Panc1 (cell line): ENCODE measurements around the gene SESN2. TPM values are rescaled to one million over a fixed set of nuclear protein-coding genes. Genes with fewer than 3 reads are reported as not detected.

Experiments
- ATAC-seq: fragments of 200-7000 bp; cut with Tn5 transposase; 2 replicates; pipeline ENCODE4 v1.9.1; 2020; ENCODE audit warnings: mild to moderate bottlenecking, moderate library complexity
- BruUV-seq: library from RNA; stranded (reverse); fragments of 400-500 nt; replicated peaks from 2 replicates; lab custom pipeline; 2021; lab: Mats Ljungman, UMichigan
- CTCF ChIA-PET: fragments of 300-600 bp; sonication (Branson Sonifier 250); formaldehyde crosslinking; loops from one replicate; lab custom pipeline; 2022; ENCODE audit warnings: antibody characterized with exemption; lab: Charles Lee
- POLR2A ChIA-PET: fragments of 300-600 bp; sonication (Branson Sonifier 250); formaldehyde crosslinking; loops from one replicate; lab custom pipeline; 2022; ENCODE audit warnings: antibody characterized with exemption; lab: Charles Lee
- DNase-seq: peaks from one replicate; pipeline ENCODE4 v3.0.0-alpha.2; 2010; ENCODE audit warnings: low read depth, low spot score
- H3K27ac ChIP-seq: 2 replicates; pipeline ENCODE4 v1.5.1; 2011; ENCODE audit warnings: mild to moderate bottlenecking, low read length, inconsistent platforms
- H3K27me3 ChIP-seq: fragments of 200-500 bp; sonication (Bioruptor generic); 2 replicates; pipeline ENCODE4 v1.6.0; 2014; ENCODE audit warnings: low read length, inconsistent platforms; ENCODE audit not compliant: control insufficient read depth, insufficient read depth
- H3K36me3 ChIP-seq: fragments of 200-500 bp; sonication (Bioruptor generic); 2 replicates; pipeline ENCODE4 v1.5.1; 2014; ENCODE audit warnings: inconsistent platforms, mild to moderate bottlenecking, low read length, moderate library complexity; ENCODE audit not compliant: control insufficient read depth, insufficient read depth
- H3K4me1 ChIP-seq: 2 replicates; pipeline ENCODE4 v1.5.1; 2011; ENCODE audit warnings: inconsistent platforms, mild to moderate bottlenecking, low read length, moderate library complexity; ENCODE audit not compliant: control insufficient read depth, insufficient read depth
- H3K4me3 ChIP-seq, 2 experiments: 2 replicates each; pipeline ENCODE4 v1.5.1; 2011 to 2012; ENCODE audit warnings: low read depth in 2 of 2, low read length in 2 of 2, mild to moderate bottlenecking in 2 of 2, inconsistent platforms in 1 of 2, moderate library complexity in 1 of 2
- H3K9me3 ChIP-seq: fragments of 200-500 bp; sonication (Bioruptor generic); 2 replicates; pipeline ENCODE4 v1.5.1; 2014; ENCODE audit warnings: low read depth, mild to moderate bottlenecking, inconsistent platforms, low read length, moderate library complexity; ENCODE audit not compliant: control insufficient read depth, insufficient read depth
- POLR2AphosphoS5 ChIP-seq: IDR thresholded peaks from 2 replicates; pipeline ENCODE4 v1.6.1; 2012; ENCODE audit warnings: mild to moderate bottlenecking, low read depth, low read length, moderate library complexity
- SIN3A ChIP-seq: IDR thresholded peaks from 2 replicates; pipeline ENCODE4 v1.6.1; 2012; ENCODE audit warnings: low read depth, mild to moderate bottlenecking, low read length, moderate library complexity, borderline replicate concordance; ENCODE audit not compliant: insufficient read depth
- TCF7L2 ChIP-seq: IDR thresholded peaks from 2 replicates; pipeline ENCODE4 v1.6.1; 2011; ENCODE audit warnings: mild to moderate bottlenecking, low read depth, low read length, inconsistent platforms
- in situ Hi-C: cut with HindIII; loops from 2 replicates; pipeline ENCODE4 v1.10.0; 2016; ENCODE audit warnings: low sequenced_read_pairs, low pct_unique_long_range_greater_than_20kb
- intact Hi-C: fragments of 100-400 bp; cut with micrococcal nuclease; formaldehyde crosslinking; loops from one replicate; pipeline ENCODE4 v1.10.0; 2022; ENCODE audit not compliant: unreplicated experiment
- total RNA-seq: library from RNA; stranded (reverse); gene quantifications from one replicate; pipeline ENCODE4 v1.2.1, GENCODE V29; 2021; ENCODE audit not compliant: unreplicated experiment
- TF ChIP-seq, protein P1 (sequence below): fragments of 450-650 bp; IDR thresholded peaks from 2 replicates; pipeline ENCODE4 v1.5.1; 2017; ENCODE audit warnings: mild to moderate bottlenecking
- TF ChIP-seq, protein P2 (sequence below), 2 experiments: IDR thresholded peaks; 2 replicates each; pipeline ENCODE4 v1.6.1; 2011 to 2012; ENCODE audit warnings: low read depth in 2 of 2, control low read depth in 1 of 2, low read length in 1 of 2, mild to moderate bottlenecking in 1 of 2, moderate library complexity in 1 of 2; ENCODE audit not compliant: insufficient read depth in 1 of 2

SESN2 gene
- total RNA-seq, 1 experiment from 2014 or later, result 19.7 TPM

GRCh38 chr1:28295936-28296335, 36.6 kb downstream of the SESN2 start:
- BruUV-seq, result no TSS peak
- in situ Hi-C loops (no loop called here), intact Hi-C loops (no loop called here)
- H3K4me3 ChIP-seq, result no peak overlapping the region
- H3K36me3 ChIP-seq, result no peaks in the 10 kb centered on the region
- CTCF ChIA-PET, result no interaction called here
- POLR2A ChIA-PET, result no interaction called here
- no peak overlapping the region for H3K27ac ChIP-seq
- H3K9me3 ChIP-seq, result no peaks in the 10 kb centered on the region
- H3K27me3 ChIP-seq, result no peaks in the 10 kb centered on the region
- ATAC-seq (no peak), DNase-seq (no peak)
- TF ChIP-seq, protein P1, sequence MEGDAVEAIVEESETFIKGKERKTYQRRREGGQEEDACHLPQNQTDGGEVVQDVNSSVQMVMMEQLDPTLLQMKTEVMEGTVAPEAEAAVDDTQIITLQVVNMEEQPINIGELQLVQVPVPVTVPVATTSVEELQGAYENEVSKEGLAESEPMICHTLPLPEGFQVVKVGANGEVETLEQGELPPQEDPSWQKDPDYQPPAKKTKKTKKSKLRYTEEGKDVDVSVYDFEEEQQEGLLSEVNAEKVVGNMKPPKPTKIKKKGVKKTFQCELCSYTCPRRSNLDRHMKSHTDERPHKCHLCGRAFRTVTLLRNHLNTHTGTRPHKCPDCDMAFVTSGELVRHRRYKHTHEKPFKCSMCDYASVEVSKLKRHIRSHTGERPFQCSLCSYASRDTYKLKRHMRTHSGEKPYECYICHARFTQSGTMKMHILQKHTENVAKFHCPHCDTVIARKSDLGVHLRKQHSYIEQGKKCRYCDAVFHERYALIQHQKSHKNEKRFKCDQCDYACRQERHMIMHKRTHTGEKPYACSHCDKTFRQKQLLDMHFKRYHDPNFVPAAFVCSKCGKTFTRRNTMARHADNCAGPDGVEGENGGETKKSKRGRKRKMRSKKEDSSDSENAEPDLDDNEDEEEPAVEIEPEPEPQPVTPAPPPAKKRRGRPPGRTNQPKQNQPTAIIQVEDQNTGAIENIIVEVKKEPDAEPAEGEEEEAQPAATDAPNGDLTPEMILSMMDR, result no peak
- TF ChIP-seq, protein P2, sequence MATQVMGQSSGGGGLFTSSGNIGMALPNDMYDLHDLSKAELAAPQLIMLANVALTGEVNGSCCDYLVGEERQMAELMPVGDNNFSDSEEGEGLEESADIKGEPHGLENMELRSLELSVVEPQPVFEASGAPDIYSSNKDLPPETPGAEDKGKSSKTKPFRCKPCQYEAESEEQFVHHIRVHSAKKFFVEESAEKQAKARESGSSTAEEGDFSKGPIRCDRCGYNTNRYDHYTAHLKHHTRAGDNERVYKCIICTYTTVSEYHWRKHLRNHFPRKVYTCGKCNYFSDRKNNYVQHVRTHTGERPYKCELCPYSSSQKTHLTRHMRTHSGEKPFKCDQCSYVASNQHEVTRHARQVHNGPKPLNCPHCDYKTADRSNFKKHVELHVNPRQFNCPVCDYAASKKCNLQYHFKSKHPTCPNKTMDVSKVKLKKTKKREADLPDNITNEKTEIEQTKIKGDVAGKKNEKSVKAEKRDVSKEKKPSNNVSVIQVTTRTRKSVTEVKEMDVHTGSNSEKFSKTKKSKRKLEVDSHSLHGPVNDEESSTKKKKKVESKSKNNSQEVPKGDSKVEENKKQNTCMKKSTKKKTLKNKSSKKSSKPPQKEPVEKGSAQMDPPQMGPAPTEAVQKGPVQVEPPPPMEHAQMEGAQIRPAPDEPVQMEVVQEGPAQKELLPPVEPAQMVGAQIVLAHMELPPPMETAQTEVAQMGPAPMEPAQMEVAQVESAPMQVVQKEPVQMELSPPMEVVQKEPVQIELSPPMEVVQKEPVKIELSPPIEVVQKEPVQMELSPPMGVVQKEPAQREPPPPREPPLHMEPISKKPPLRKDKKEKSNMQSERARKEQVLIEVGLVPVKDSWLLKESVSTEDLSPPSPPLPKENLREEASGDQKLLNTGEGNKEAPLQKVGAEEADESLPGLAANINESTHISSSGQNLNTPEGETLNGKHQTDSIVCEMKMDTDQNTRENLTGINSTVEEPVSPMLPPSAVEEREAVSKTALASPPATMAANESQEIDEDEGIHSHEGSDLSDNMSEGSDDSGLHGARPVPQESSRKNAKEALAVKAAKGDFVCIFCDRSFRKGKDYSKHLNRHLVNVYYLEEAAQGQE (IDR thresholded peaks at IDR 0.05; ENCODE audit: insufficient read depth in 1 of 2, low read depth in 2 of 2, low read length in 1 of 2), result no peak
- TF ChIP-seq TCF7L2 (no peak), SIN3A (no peak), POLR2AphosphoS5 (no peak)
- no peaks in the 10 kb centered on the region for H3K4me1 ChIP-seq

DNA sequence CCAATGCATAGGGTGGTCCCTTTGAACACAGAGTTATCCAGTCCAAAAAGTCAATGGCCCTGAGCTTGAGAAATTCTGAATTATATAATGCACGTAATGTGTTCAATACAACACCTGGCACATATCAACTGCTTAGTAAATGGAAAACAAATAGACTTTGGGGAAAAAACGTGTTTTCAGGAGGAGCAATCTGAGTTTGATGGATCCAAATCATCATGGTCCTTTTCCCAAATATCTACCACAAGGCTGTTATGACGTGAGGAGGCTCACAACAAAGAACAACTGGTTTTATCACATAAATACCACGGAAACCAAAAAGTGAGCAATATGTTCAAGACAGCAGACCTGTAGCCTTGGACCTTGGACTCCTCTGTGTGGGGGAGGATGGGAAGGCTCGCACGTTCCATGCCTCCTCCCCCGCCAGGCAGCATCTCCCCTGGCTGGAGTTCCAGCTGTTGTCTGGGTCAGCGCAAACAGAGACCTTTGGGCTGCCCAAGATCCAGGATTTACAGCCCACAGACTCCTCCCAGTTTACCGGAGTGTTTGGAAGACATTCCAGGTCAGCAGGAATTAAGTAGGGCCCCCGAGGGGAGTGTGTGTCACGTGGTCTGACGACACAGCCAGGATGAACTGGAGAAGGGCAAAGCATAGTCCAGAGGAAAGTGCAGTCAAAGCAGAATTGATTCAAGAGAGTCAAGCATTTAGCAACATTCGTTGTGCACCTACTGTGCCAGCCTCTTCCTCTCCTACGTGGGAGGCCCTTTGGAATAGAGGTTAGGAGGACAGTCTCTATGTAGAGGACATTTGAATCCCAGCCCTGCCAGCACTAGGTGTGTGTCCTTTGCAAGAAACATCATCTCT, 37.3 kb downstream of the SESN2 start:
- ChIA-PET POLR2A (interaction anchor here (0.5 kb wide), 1 partner anchor 185 kb away, joined by 4 read pairs; no protein-coding TSS in a partner anchor), CTCF (interaction anchor here (1.0 kb wide), 1 partner anchor 10 kb away, joined by 3 read pairs; no protein-coding TSS in a partner anchor)
- no peak overlapping the region for H3K27ac ChIP-seq
- ATAC-seq, result peak; percentile 51
- in situ Hi-C loops, result no loop called here
- no peaks in the 10 kb centered on the region for H3K27me3 ChIP-seq
- no peaks in the 10 kb centered on the region for H3K36me3 ChIP-seq
- intact Hi-C loops, result no loop called here
- H3K4me3 ChIP-seq, result no peak overlapping the region
- no peaks in the 10 kb centered on the region for H3K4me1 ChIP-seq
- no peak for DNase-seq
- no TSS peak for BruUV-seq
- no peak for TF ChIP-seq TCF7L2
- TF ChIP-seq POLR2AphosphoS5, result no peak
- TF ChIP-seq, protein P2 (IDR thresholded peaks at IDR 0.05; ENCODE audit: insufficient read depth in 1 of 2, low read depth in 2 of 2, low read length in 1 of 2), result no peak
- TF ChIP-seq, protein P1, result no peak
- TF ChIP-seq SIN3A, result no peak
- no peaks in the 10 kb centered on the region for H3K9me3 ChIP-seq
